HG03571 (cell line): ENCODE results near the gene TMCC2.

ENCODE experiments used
- ATAC-seq: cut with Tn5 transposase; IDR thresholded peaks from one replicate; pipeline ENCODE4 v1.9.1; 2021; ENCODE audit not compliant: unreplicated experiment

Gene TMCC2

DNA sequence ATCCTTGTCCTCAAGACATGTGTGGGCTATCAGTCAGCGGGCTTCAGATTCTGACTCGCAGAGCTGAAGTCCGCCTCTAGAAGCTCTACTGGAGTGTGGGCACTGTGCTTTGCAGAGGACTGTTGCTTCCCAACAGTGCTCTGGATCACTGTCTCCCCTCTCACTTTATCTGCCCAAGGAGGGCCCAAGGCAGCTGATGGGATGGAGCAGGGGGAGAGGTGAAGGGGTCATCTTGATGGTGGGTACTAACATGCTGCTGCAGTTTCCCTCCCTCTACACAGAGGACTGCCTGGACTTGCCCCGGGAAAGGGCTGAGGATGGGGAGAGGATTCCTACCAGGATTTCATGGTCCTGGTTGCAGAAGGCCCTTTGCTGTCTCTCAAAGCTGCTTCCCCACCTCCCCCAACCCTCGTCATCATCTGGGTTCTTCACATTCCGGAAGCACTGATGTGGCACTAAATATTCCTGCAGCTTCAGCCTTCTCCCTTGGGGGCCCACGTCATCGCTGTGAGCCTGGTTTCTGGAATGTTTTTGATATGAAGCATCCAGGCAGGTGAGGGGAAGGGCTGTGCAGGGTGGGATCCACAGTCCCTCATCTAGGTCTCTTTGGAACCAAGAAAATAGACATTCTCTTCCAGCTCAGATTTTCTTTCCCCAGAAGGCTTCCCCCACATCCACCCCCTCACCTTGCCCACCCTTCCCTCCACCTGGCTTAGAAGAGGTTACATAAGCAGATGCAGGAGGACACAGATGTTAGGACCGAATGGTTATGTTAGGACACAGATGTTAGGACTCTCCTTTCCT lies 70.6 kb downstream of the TMCC2 start:
- no peak for ATAC-seq

DNA sequence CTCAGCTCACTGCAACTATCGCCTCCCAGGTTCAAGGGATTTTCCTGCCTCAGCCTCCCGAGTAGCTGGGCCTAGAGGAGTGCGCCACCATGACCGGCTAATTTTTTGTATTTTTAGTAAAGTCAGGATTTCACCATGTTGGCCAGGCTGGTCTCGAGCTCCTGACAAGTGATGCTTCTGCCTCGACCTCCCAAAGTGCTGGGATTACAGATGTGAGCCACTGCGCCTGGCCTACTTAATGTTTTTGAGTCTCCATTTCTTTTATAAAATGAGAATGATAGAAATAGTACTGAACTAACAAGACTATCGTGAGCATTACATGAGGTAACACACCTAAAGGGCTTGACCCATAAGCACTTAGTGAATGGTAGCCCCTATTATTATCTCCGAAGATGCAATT lies 72.4 kb downstream of the TMCC2 start:
- no peak for ATAC-seq

DNA sequence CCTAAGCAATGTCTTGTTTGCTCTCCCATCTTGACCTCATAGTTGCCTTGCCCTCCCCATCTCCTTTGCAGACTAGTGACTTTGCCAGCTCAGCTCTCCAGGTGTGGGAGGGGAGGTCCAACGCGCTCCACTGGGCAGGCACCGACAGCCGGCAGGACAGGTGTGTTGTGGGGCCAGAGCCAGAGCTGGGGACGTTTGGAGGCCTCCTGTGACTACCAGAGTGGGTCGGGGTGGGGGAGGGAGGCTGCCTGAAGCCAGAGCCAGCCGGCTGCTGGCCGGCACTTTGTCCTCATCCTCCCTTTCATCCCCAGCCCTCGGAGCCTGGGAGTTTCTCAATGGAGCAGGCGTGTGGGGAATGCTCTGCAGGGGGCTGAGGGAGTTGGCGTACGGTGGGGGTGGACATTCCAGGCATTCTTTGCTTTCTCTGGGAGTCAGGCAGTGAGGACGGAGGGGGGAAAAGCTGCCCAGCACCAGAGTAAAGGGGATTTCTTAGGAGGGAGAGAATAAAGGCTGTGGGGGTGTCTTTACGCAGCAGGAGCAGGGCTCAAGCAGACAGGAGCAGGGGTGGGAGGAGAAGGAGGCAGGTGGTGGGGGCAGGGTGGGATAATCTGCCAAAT lies 73.6 kb downstream of the TMCC2 start:
- no peak for ATAC-seq

DNA sequence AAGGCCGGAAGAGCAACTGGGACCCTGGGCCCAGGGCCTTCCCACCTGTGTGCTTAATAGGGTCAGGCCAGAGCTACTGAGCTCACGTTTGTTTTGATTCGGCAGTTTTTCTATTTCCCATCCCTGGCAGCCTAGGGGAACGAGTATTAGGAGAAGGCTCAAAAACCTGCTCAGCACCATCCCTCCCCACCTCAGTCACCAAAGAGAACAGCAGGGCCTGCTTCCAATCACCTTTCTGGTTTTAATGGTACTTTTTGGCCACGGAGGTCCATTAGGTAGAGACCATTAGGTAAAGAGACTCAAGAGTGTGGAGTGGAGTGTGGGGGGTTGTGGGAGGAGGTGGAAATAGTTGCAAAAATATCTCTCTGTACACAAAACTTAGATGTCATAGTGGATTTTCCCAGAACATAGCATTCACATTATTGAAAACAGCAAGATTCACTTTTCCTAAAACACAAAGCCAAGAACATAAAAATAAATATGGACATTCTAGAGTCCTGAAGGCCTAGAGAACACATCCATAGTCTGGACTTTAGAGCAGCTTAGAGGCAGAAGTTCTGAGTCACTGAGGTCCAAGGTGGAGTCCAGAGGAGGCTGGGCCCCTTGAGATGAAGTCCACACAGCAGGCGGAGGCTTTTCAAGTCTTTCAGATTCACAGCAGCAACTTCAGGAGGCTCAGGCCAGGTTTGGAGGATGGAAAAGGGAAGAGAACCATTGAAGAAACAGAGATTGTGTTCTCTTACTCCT lies 74.3 kb downstream of the TMCC2 start:
- ATAC-seq, result no peak

GRCh38 chr1:205303247-205303888 lies 75.6 kb downstream of the TMCC2 start:
- no peak for ATAC-seq

DNA sequence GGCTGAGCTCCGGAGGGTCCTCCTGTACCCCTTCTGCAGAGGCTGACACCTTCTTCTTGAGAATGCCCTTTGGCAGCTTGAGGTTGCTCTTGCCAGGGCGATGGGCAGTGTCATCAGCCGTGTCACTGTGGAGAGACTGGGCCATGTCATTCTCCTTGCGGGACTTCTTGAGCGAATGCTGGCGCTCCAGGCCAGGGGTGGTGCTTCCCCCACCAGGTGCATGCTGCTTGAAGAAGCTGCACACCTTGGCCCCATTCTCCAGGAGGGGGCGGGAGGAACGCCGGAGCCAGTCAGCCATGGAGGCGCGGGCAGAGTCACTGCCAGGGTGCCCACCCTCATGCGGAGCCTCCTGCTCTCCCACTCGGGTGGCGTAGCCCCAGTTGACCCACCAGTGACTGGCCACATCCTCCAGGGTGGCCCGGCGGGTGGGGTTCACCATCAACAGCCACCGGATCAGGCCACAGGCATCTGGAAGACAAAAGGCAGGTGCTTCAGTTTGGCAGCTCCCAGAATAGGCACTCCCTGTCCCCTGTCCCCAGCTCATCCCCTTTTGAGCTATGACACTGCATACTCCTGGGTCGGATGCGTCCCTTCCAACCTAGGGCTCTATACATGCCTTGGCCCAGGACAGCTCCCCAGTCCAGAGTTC lies 76.4 kb downstream of the TMCC2 start:
- ATAC-seq, result no peak

DNA sequence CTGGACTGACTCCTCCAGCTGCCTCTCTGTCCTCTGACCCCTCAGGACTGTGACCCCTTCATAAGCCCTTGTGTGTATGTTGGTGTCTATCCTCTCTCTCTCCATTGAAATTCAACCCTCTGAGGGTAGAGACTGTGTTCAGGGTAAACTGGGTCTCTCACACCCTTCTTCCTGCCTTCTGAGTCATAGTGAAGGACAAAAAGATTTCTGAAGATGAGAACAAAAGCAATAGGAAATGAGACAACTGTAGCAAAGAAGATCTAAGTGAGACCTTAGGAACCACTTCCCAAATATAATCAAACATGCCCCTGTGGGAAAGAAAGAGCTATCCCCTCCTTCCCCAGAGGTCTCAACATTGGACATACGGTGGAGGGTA lies 76.9 kb downstream of the TMCC2 start:
- ATAC-seq, result no peak

DNA sequence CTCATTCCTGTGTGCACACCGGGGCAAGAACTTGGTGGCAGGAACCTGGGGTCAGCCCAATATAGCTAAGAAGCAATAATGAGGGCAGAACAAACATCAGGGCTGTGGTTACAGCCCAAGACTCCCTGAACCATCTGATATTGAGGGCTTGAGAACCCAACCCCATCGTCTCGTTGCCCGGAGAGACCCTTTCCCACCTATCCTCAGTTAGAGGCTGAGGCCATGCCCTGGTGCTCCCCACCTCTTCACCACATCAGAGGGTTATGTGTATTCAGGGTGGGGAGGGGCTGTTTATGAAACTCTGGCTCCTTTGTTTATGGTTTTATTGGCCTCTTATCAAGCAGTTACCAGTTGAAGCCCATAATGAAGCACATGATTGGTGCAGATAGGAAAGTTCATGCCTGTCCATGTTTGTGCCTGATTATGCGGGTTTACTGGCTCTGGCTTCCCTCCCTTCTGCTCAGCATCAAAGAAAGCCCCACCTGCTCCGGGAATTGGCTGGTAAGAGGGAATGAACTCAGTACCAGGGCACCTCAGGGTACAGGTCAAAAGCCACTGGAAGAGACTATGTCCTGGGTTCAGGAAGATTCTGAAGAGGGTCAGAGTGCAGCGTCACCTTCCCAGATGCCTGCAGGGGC lies 79.3 kb downstream of the TMCC2 start:
- no peak for ATAC-seq

GRCh38 chr1:205309741-205310140 lies 82.0 kb downstream of the TMCC2 start:
- no peak for ATAC-seq

GRCh38 chr1:205310976-205311704 lies 83.4 kb downstream of the TMCC2 start:
- ATAC-seq, result no peak

DNA sequence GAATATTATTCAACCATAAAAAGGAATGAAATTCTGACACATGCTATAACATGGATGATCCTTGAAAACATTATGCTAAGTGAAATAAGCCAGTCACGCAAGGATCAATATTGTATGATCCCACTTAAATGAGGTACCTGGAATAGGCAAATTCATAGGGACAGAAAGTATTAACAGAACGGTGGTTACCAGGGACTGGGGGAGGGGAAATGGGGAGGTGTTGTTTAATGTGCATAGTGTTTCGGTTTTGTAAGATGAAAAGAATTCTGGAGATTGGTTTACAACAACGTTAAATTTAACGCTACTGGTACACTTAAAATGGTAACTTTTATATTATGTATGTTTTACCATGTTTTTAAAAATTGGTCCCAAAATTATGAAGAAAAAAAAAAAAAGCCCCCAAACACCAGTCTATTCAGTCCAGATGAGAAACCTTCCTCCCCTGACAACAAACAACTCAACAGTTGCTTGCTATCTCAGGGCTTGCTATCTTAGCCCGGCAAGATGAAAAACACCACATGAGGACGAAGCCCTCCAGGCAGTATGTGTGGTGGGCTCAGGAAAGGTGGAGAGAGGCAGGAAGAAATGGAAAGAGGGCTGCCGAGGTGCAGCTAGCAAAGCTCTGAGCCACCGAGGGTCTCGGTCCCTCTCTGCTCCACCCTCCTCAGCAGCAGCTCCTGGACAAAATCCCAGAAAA lies 85.3 kb downstream of the TMCC2 start:
- ATAC-seq, result no peak

DNA sequence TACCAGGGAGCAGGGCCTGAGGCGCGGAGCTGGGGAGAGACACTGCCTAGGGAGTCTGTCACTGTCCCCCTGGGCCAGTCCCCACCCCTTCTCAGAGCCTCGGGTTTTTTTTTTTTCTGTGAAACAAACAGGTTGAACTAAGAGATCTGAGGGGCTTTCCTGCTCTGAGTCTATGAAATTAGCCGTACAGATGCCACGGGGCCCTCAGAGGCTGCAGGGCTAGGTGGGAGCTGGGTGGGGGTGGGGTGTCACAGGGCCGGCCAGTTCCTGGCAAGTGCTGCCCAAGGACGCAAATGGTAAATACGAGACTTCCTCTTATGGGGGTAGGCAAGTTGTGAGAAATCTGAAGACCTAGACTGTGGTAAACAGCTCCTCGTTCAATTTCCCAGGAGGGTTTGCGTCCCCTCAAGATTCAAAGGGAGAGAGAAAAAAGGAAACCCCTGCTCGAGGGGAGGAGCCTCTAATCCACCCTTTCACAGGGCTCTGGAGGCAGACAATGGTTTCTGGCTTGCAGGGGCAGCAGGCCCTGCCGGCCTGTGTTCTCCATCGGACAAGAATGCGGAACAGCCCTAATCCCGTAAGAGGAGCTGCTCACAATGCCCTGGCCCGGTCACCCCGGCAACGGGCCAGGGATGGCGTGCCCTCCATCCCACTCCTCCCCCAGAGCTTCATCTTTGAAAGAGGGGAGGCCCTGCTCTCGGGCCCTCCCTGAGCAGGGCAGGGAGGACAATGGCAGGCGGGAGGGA lies 86.0 kb downstream of the TMCC2 start:
- no peak for ATAC-seq

DNA sequence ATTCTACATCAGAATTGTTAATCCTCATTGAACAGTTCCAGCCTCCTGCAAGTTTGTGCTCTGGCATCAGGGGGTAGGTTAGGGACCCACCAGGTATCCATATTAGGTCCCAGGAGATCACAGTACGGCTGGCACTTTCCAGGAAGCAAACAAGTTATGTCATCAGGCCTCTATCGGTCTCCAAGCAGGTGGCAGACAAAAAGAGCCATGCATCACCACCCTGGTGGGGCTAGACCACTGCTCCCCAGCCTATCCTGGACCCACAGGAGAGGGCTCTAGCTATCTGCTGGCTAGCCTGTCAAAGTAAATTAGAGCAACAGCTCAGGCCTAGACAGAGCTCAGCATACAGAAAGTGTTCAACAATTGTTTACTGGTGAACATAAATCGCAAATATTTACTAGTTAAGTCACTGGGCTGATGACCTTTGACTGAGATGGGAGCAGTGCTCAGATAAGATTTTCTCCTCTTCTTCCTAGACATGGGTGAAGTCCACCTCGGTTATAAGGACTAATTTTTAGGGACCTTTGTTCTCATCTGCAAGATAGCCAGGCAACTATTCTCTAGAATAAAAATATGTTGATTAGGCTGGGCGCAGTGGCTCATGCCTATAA lies 87.4 kb downstream of the TMCC2 start:
- no peak for ATAC-seq

GRCh38 chr1:205316161-205316566 lies 88.4 kb downstream of the TMCC2 start:
- no peak for ATAC-seq

- no peak for ATAC-seq
Observed at GRCh38 chr1:205317311-205317917, 89.7 kb downstream of the TMCC2 start.

- ATAC-seq, result no peak
Observed at GRCh38 chr1:205318231-205318991, 90.7 kb downstream of the TMCC2 start.
